ENCODE measurements around the gene STX8.

The STX8 gene

GRCh38 chr17:9272501-9273200 is 303.0 kb downstream of the STX8 start (continued):
- TF ChIP-seq ZNF280C (tag by site-specific recombination; IDR thresholded peaks at IDR 0.05) (no peak), ZBTB8A (tag by site-specific recombination; IDR thresholded peaks at IDR 0.05) (no peak), ZNF677 (tag by site-specific recombination; IDR thresholded peaks at IDR 0.05) (no peak), ZFP3 (tag by site-specific recombination; IDR thresholded peaks at IDR 0.05; ENCODE audit: low read depth) (no peak), ZNF654 (tag by site-specific recombination; IDR thresholded peaks at IDR 0.05; ENCODE audit: low read depth) (no peak), ZNF146 (tag by site-specific recombination; IDR thresholded peaks at IDR 0.05) (no peak), ZNF302 (tag by site-specific recombination; IDR thresholded peaks at IDR 0.05; ENCODE audit: low read depth) (no peak), ZBTB7A (tag by site-specific recombination; IDR thresholded peaks at IDR 0.05; ENCODE audit: low read depth) (no peak), ZNF610 (tag by site-specific recombination; IDR thresholded peaks at IDR 0.05; ENCODE audit: borderline replicate concordance) (no peak), TRIM28 (IDR thresholded peaks at IDR 0.05; ENCODE audit: borderline replicate concordance, low read length) (no peak)

GRCh38 chr17:9271989-9272388 is 303.6 kb downstream of the STX8 start:
- H3K27ac ChIP-seq (ENCODE audit: extremely low read depth, low read depth, low read length), result no peak overlapping the region
- H3K4me1 ChIP-seq (ENCODE audit: control insufficient read depth, insufficient read depth, low read length), result no peaks in the 10 kb centered on the region
- no peaks in the 10 kb centered on the region for H3K36me3 ChIP-seq (ENCODE audit: control insufficient read depth in 2 of 2, insufficient read depth in 1 of 2, low read length in 2 of 2)
- no peak for TF ChIP-seq ZBTB48 (tag by site-specific recombination; IDR thresholded peaks at IDR 0.05)
- no peak for TF ChIP-seq ZNF302 (tag by site-specific recombination; IDR thresholded peaks at IDR 0.05; ENCODE audit: low read depth)
- no peak for TF ChIP-seq ZNF391 (tag by site-specific recombination; IDR thresholded peaks at IDR 0.05; ENCODE audit: borderline replicate concordance, low read depth)
- TF ChIP-seq ZSCAN4 (tag by site-specific recombination; IDR thresholded peaks at IDR 0.05), result no peak
- TF ChIP-seq ZFP69B (tag by site-specific recombination; IDR thresholded peaks at IDR 0.05), result no peak
- TF ChIP-seq ZXDB (tag by site-specific recombination; IDR thresholded peaks at IDR 0.05), result no peak
- no peak for TF ChIP-seq ZNF324 (tag by site-specific recombination; IDR thresholded peaks at IDR 0.05)
- TF ChIP-seq ZNF626 (tag by site-specific recombination; IDR thresholded peaks at IDR 0.05), result no peak
- no peak for TF ChIP-seq ZNF26 (tag by site-specific recombination; IDR thresholded peaks at IDR 0.05)
- TF ChIP-seq ZBTB44 (tag by site-specific recombination; IDR thresholded peaks at IDR 0.05), result no peak
- no peak for TF ChIP-seq OVOL3 (tag by site-specific recombination; IDR thresholded peaks at IDR 0.05)
- TF ChIP-seq AEBP2 (tag by site-specific recombination; IDR thresholded peaks at IDR 0.05; ENCODE audit: borderline replicate concordance), result no peak
- no peak for TF ChIP-seq PRDM10 (tag by site-specific recombination; IDR thresholded peaks at IDR 0.05)
- no peak for TF ChIP-seq ZNF544 (tag by site-specific recombination; IDR thresholded peaks at IDR 0.05)
- H3K9me3 ChIP-seq (ENCODE audit: control insufficient read depth, insufficient read depth, low read depth, low read length), result no peaks in the 10 kb centered on the region
- ChIA-PET POLR2A (no interaction called here), CTCF (no interaction called here)
- no peak overlapping the region for H3K4me3 ChIP-seq (ENCODE audit: low read depth, low read length)

Measured in HEK293 (cell line).